H1 (cell line): ENCODE results near the gene GBE1. TPM values are rescaled to one million over a fixed set of nuclear protein-coding genes. Genes with fewer than 3 reads are reported as not detected.

Experiments
- BRCA1 ChIP-seq: IDR thresholded peaks from 2 replicates; pipeline ENCODE4 v1.6.1; 2012; ENCODE audit warnings: low read depth, low read length, improper control_type of control experiment
- CBX8 ChIP-seq: fragments of 300-800, 300-1000 bp; sonication (generic); IDR thresholded peaks from 2 replicates; pipeline ENCODE4 v1.7.1; 2016; ENCODE audit warnings: low read depth, low read length, borderline replicate concordance
- GTF2F1 ChIP-seq: IDR thresholded peaks from 2 replicates; pipeline ENCODE4 v1.6.1; 2012; ENCODE audit warnings: low read depth, low read length, improper control_type of control experiment, borderline replicate concordance
- NRF1 ChIP-seq: IDR thresholded peaks from 2 replicates; pipeline ENCODE4 v1.6.1; 2011; ENCODE audit warnings: mild to moderate bottlenecking, low read depth, low read length, improper control_type of control experiment
- POLR2A ChIP-seq, 2 experiments: IDR thresholded peaks; 1 replicate in 1 of 2; 2 replicates in 1 of 2; pipeline ENCODE4 v1.6.1; 2011; ENCODE audit warnings: low read depth in 2 of 2, low read length in 2 of 2, mild to moderate bottlenecking in 2 of 2; ENCODE audit errors: control extremely low read depth in 1 of 2
- RFX5 ChIP-seq: IDR thresholded peaks from 2 replicates; pipeline ENCODE4 v1.6.1; 2011; ENCODE audit warnings: low read depth, low read length, improper control_type of control experiment, borderline replicate concordance
- SP4 ChIP-seq: IDR thresholded peaks from 2 replicates; pipeline ENCODE4 v1.6.1; 2012; ENCODE audit warnings: low read length, inconsistent platforms
- TAF1 ChIP-seq: IDR thresholded peaks from 2 replicates; pipeline ENCODE4 v1.6.1; 2011; ENCODE audit warnings: mild to moderate bottlenecking, low read depth, low read length
- polyA plus RNA-seq, 7 experiments: library from polyadenylated mRNA; depleted of rRNA in 3 of 7; stranded (reverse) in 5 of 7; unstranded in 2 of 7; fragments of >200 nt in 5 of 7; fragments of 200-250 nt in 2 of 7; gene quantifications; 1 replicate in 5 of 7; 2 replicates in 1 of 7; 4 replicates in 1 of 7; pipeline versions ENCODE4 v1.2.1 to v1.2.3, GENCODE V29; 2011 to 2013; ENCODE audit warnings: missing spikeins in 2 of 7, mixed read lengths in 2 of 7
- total RNA-seq: library from RNA; stranded (reverse); fragmentation: NEBNext Ultra II Directional; extraction: Animal tissue kit (Norgen Biotek cat#: 25700); gene quantifications from 2 replicates; pipeline ENCODE4 v1.2.1, GENCODE V29; 2021
- TF ChIP-seq, protein P1 (sequence below): fragments of 300-600 bp; sonication (generic); IDR thresholded peaks from 2 replicates; pipeline ENCODE4 v1.7.1; 2012; ENCODE audit warnings: low read length, moderate library complexity, mild to moderate bottlenecking, inconsistent platforms; ENCODE audit not compliant: insufficient replicate concordance
- TF ChIP-seq, protein P2 (sequence below), 3 experiments: IDR thresholded peaks; 1 replicate in 2 of 3; 2 replicates in 1 of 3; pipeline versions ENCODE4 v1.5.1 to v1.6.1; 2011; ENCODE audit warnings: low read length in 3 of 3, mild to moderate bottlenecking in 3 of 3, inconsistent platforms in 2 of 3, low read depth in 1 of 3, moderate library complexity in 1 of 3; ENCODE audit not compliant: insufficient read depth in 1 of 3; ENCODE audit errors: control extremely low read depth in 1 of 3

The GBE1 gene
- total and polyA plus RNA-seq, 2 of the 8 experiments (the other 6 are each of a cell fraction or from before 2014, with no cell fraction given): 3.3 to 7.3 TPM

- TF ChIP-seq, protein P1, sequence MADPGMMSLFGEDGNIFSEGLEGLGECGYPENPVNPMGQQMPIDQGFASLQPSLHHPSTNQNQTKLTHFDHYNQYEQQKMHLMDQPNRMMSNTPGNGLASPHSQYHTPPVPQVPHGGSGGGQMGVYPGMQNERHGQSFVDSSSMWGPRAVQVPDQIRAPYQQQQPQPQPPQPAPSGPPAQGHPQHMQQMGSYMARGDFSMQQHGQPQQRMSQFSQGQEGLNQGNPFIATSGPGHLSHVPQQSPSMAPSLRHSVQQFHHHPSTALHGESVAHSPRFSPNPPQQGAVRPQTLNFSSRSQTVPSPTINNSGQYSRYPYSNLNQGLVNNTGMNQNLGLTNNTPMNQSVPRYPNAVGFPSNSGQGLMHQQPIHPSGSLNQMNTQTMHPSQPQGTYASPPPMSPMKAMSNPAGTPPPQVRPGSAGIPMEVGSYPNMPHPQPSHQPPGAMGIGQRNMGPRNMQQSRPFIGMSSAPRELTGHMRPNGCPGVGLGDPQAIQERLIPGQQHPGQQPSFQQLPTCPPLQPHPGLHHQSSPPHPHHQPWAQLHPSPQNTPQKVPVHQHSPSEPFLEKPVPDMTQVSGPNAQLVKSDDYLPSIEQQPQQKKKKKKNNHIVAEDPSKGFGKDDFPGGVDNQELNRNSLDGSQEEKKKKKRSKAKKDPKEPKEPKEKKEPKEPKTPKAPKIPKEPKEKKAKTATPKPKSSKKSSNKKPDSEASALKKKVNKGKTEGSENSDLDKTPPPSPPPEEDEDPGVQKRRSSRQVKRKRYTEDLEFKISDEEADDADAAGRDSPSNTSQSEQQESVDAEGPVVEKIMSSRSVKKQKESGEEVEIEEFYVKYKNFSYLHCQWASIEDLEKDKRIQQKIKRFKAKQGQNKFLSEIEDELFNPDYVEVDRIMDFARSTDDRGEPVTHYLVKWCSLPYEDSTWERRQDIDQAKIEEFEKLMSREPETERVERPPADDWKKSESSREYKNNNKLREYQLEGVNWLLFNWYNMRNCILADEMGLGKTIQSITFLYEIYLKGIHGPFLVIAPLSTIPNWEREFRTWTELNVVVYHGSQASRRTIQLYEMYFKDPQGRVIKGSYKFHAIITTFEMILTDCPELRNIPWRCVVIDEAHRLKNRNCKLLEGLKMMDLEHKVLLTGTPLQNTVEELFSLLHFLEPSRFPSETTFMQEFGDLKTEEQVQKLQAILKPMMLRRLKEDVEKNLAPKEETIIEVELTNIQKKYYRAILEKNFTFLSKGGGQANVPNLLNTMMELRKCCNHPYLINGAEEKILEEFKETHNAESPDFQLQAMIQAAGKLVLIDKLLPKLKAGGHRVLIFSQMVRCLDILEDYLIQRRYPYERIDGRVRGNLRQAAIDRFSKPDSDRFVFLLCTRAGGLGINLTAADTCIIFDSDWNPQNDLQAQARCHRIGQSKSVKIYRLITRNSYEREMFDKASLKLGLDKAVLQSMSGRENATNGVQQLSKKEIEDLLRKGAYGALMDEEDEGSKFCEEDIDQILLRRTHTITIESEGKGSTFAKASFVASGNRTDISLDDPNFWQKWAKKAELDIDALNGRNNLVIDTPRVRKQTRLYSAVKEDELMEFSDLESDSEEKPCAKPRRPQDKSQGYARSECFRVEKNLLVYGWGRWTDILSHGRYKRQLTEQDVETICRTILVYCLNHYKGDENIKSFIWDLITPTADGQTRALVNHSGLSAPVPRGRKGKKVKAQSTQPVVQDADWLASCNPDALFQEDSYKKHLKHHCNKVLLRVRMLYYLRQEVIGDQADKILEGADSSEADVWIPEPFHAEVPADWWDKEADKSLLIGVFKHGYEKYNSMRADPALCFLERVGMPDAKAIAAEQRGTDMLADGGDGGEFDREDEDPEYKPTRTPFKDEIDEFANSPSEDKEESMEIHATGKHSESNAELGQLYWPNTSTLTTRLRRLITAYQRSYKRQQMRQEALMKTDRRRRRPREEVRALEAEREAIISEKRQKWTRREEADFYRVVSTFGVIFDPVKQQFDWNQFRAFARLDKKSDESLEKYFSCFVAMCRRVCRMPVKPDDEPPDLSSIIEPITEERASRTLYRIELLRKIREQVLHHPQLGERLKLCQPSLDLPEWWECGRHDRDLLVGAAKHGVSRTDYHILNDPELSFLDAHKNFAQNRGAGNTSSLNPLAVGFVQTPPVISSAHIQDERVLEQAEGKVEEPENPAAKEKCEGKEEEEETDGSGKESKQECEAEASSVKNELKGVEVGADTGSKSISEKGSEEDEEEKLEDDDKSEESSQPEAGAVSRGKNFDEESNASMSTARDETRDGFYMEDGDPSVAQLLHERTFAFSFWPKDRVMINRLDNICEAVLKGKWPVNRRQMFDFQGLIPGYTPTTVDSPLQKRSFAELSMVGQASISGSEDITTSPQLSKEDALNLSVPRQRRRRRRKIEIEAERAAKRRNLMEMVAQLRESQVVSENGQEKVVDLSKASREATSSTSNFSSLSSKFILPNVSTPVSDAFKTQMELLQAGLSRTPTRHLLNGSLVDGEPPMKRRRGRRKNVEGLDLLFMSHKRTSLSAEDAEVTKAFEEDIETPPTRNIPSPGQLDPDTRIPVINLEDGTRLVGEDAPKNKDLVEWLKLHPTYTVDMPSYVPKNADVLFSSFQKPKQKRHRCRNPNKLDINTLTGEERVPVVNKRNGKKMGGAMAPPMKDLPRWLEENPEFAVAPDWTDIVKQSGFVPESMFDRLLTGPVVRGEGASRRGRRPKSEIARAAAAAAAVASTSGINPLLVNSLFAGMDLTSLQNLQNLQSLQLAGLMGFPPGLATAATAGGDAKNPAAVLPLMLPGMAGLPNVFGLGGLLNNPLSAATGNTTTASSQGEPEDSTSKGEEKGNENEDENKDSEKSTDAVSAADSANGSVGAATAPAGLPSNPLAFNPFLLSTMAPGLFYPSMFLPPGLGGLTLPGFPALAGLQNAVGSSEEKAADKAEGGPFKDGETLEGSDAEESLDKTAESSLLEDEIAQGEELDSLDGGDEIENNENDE: no peak
- TF ChIP-seq GTF2F1 (no peak), BRCA1 (no peak), NRF1 (no peak), RFX5 (no peak), TAF1 (no peak), POLR2A (IDR thresholded peaks at IDR 0.05; ENCODE audit: control extremely low read depth in 1 of 2, low read depth in 2 of 2, low read length in 2 of 2) (no peak), CBX8 (no peak), SP4 (no peak)
- TF ChIP-seq, protein P2, sequence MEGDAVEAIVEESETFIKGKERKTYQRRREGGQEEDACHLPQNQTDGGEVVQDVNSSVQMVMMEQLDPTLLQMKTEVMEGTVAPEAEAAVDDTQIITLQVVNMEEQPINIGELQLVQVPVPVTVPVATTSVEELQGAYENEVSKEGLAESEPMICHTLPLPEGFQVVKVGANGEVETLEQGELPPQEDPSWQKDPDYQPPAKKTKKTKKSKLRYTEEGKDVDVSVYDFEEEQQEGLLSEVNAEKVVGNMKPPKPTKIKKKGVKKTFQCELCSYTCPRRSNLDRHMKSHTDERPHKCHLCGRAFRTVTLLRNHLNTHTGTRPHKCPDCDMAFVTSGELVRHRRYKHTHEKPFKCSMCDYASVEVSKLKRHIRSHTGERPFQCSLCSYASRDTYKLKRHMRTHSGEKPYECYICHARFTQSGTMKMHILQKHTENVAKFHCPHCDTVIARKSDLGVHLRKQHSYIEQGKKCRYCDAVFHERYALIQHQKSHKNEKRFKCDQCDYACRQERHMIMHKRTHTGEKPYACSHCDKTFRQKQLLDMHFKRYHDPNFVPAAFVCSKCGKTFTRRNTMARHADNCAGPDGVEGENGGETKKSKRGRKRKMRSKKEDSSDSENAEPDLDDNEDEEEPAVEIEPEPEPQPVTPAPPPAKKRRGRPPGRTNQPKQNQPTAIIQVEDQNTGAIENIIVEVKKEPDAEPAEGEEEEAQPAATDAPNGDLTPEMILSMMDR (IDR thresholded peaks at IDR 0.05; ENCODE audit: control extremely low read depth in 1 of 3, insufficient read depth in 1 of 3, low read depth in 1 of 3, low read length in 3 of 3): no peak
These were observed 1.2 kb downstream of the GBE1 start (continued) for GRCh38 chr3:81760215-81760614.
